NCI-H774 (cell line): ENCODE data around the gene PCDH12.

ENCODE experiments used
- DNase-seq: peaks from one replicate; lab custom pipeline; 2025; lab: John Stamatoyannopoulos, UW

PCDH12 gene

GRCh38 chr5:141958113-141958512 lies at the start of gene PCDH12:
Gene PCDH12, minus strand, starts transcription at chr5:141958202. Its CDS starts 351 bp downstream, at chr5:141957851.
- no peak for DNase-seq

GRCh38 chr5:142007237-142007544 lies 49.2 kb upstream of the PCDH12 start:
- DNase-seq = no peak

DNA sequence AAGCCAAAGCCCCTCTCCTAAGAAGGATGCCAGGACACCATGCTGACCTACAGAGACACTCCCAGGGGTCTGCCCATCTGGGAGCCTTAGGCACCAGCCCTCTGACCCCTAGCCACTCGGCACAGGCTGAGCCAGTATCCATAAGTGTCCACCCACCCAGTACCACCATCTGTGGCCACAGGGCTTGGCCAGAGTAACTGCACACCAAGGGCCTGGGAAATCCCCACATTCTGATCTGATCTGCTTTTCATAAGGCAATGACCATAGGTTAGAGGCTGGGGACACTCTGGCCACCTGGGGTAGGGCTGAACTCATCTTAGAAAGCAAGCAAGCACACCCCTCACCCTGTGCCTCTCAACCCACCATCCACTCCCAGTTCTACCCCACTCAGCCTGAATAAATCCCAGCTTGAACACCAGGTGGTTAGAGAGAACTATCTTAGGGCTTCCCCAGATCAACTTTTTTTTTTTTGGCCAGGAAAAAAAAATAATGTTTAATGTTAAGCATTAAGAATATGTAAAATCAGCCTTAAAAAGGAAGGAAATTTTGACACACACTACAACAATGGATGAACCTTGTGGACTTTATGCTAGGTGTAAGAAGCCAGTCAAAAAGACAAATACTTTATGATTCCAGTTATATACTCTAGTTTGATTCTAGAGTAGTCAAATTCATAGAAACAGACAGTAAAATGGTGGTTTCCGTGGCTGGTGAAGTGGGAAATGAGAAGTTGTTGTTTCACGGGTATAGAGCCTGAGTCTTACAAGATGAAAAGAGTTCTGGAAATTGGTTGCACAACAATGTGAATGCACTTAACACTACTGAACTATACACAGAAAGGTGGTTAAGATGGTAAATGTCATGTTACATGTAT lies 48.6 kb upstream of the PCDH12 start:
- no peak for DNase-seq

DNA sequence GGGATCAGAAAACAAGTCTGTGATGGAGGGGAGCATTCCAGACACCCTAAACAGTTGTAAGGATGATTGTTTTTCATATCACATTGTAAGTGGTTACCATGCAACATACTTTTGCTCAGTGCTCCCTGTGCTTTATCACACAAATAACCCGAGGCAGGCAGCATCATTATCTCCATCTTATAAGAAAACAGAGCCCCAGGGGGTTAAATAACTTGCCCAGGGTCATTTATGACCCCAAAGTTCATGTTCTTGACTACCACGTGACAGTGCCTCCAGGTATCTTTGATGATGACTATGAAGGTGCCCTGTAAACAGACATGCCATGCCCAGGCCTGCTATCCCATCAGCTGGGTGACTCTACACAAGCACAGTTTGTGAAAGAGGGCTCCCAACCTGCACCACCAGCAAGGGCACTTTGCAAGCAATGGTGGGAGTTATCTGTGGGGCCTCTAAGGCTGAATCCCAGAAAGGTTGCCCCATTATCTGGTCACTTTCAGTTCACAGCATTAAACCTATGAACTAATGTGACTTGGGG lies 45.3 kb upstream of the PCDH12 start:
- no peak for DNase-seq

DNA sequence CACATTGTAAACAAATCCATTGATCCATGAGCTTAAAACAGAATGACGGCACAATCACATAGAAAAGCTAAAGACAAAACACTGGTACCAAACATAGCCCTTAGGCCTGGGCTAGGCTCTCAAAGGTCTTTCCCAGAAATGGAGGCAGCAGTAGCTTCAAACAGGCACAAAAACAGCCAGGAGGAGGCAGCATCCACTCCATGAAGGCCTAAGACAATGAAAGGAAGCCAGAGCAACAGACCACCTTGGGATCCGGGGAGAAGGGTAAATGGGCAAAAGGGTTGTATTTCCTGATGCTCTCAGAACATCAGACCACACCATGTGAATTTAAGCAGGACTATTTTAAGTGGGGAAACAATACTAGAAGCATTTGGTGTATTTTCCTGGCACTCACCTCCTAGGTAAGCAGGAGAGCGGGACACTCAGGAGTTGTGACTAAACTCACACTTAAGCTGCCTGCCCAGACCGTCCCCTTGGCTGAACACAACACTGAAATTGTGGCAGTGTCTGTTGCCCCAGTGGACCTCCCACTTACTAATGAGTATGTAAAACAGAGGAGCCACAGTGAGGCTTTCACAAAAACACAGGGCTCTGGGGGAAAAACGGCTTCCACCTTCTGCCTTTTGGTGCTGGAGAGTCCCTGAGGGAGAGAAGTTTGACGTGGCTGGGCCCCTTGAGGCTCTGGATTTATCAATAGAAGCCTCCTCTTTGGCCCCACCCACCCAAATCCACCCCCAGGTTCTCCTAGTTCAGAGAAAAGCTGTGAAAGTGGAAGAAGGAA lies 42.9 kb upstream of the PCDH12 start:
- no peak for DNase-seq

DNA sequence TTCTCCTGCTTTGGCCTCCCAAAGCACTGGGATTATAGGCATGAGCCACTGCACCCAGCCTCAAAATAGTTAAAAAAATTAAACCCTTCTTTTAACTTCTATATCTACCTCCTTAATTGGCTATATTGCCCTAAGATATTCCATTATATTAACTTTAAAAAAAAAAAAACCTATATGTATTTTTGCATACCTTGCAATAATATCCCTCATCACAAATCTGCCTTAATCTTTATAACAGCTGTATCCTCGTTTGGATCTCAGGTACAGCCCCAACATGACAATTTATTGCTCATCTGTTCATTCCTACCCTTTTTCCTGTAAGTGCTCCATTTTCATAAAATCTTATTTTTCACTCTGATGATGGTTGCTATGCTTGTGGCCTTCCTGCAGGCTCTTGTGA lies 42.2 kb upstream of the PCDH12 start:
- no peak for DNase-seq

DNA sequence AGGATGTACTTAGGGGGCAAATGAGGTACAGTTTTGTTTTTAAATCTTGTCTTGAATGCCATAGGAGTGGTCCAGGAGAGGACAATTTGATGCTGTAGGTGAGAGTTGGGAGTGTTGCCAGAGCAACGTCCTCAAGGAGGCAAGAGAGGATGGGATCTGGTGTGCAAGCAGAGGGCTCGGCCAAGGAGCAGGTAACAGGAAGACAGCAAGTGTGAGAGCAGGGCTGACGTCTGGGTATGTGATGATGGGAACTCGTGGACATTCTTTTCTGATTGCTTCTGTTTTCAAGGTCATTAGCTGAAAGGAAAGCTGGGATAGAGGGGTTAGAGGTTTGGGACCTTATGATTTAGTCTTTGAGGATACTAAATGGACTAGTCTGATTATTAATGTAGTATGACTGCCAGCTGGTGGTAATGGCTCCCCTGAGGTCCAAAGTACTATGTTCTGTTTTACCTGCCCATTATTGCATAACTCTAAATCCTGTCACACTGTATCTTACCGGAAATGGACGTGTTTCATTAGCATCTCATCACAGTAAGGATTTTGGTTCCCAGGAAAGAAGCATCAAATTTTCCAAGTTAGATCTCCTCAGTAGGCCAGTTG lies 39.5 kb upstream of the PCDH12 start:
- DNase-seq = no peak

DNA sequence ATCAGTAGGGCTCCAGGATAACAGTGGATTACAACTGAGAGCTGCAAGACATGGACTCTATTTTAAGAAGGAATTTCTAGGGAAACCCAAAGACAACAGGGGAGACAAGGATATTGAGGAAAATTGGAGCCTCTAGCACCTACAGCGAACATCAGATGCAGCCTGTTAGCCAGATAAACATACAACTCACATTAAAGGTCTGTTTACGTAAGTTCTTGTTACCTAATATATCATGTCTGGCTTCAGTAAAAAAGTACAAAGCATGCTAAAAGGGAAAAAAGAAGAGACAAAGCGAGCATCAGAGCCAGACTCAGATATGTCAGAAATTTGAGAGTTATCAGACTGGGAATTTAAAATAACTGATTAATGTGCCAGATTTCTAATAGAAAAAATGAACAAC lies 37.7 kb upstream of the PCDH12 start:
- DNase-seq = no peak

DNA sequence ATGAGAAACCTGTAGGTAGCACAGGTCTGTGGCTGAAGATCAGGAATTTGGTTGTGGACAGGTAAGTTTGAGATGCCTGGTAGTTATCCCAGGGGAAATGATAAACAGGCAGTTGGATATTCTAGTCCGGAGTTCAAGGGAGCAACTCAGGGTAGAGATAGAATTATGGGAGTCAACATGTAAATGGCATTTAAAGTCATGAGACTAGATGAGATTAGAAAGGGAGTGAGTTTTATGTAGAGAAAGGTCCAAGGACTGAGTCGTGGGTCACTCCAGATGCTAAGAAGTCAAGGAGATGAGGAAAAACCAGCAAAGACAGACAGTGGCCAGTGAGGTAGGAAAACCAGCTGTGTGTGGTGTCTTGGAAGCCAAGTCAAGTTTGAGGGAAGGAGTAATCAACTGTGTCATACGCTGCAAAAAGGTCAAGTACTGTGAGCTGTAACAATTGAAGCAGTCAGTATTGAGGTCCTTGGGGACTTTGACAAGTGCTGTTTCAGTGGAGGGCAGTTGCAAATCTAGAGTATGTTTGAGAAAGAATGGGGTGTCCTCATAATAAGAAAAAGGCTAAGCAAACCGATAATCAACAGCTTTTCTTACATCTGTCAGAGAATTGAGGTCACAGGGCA lies 36.6 kb upstream of the PCDH12 start:
- no peak for DNase-seq

- peak; percentile 53 for DNase-seq
Measured at GRCh38 chr5:141992349-141992963, 34.5 kb upstream of the PCDH12 start.

- no peak for DNase-seq
Measured at GRCh38 chr5:141989720-141990119, 31.7 kb upstream of the PCDH12 start.

DNA sequence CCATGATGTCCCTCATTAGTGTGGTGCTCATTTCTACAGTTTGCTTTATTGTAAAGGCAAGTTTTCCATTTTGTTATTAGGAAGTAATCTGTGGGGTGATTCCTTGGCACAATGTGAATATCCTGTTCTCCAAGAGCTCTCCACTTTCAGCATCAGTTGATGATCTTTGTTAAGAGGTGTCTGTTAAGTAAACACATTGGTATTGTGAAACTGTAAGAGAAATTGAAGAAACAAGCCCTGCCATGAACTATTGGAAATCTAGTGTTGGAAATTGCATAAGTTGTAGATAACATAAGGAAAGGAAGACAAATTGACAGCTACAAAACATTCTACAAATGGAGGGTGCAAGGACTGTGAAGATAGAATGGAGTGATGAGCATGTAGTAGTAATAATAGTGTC lies 28.1 kb upstream of the PCDH12 start:
- no peak for DNase-seq

DNA sequence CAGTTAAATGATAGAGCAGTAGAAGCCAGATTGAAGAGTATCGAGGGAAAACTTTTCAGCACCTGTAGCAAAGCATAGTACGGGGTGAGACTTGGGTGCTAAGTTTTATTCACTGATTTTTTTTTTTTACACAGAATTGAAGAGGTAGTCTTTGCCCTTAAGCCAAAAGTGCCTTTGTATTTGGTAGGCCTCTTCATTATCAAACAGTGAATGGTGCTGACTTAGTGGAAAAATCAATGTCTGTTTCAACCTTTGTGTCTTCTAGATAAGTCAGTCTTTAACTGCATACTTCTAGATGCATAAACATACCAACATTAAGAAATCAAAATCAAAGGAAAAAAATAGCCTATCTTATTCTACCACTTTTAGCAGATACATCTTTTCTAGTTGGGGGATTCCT lies 24.6 kb upstream of the PCDH12 start:
- DNase-seq = no peak

GRCh38 chr5:141978389-141978788 lies 20.4 kb upstream of the PCDH12 start:
- no peak for DNase-seq

GRCh38 chr5:141976176-141976575 lies 18.2 kb upstream of the PCDH12 start:
- no peak for DNase-seq

DNA sequence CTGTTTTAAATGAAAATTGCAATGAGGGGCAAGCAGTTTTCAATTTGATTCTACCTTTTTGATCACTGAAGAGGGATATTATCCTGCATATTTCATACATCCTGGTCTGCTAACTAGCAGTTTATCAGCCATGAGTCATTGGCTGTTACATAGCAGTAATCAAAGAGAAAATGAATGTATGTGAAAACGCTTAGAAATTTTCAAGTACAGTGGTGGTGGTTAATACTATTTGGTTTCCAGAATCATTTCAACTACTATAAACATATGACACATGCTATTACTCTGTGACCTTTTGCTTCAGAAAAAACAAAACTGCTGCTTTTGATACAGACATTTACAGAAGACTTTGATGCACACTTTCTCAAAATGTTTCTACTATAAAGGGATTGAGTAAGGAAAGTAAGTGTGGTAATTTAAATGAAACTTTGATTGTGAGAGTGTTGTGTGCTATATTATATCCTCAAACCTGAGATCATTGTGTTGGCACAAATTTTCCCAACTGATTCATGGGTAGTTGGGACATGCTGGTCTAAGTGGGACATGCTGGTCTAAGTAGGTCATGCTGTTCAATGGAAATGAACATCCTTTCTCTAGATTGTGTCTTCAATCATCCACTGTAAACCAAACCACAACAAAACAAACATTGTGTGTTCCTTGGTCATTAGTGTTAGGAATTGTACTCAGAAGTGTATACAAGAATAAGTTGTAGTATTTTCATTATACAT lies 16.0 kb upstream of the PCDH12 start:
- DNase-seq = no peak

GRCh38 chr5:141969783-141970771 lies 12.1 kb upstream of the PCDH12 start:
- DNase-seq = no peak

- DNase-seq = peak; percentile 89
Measured at GRCh38 chr5:141968914-141969608, 11.1 kb upstream of the PCDH12 start, which contains the start of gene RNF14. Gene RNF14, plus strand, starts transcription at chr5:141969105. Its CDS starts 4,484 bp downstream, at chr5:141973589.

DNA sequence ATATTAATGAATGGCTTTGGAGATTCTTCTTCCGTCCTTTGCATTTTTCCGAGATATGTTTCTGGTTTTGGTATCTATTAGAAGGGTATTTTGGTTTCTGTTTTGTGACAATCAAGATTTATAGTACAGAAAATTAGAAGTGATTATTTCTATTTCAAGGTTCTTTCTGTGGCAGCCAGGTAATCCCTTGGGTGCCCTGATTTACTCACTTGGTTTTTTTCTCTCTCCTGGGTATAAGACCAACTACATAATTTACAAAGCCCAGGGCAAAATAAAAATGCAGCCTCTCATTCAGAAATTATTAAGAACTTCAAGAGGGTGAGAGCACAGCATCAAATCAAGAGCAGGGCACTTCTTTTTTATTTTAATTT lies 8.9 kb upstream of the PCDH12 start:
- DNase-seq = no peak
